Prostate gland (tissue), 2 donors: Measurements from ENCODE around the gene VWF. TPM values are rescaled to one million over a fixed set of nuclear protein-coding genes. Genes with fewer than 3 reads are reported as not detected.

ENCODE experiments used
- DNase-seq: peaks from one replicate; pipeline ENCODE4 v3.0.0-alpha.2; 2019; ENCODE audit warnings: low spot score
- H3K27ac ChIP-seq, 2 donors: fragments of 200-600 bp; sonication (generic); 2 replicates each; pipeline ENCODE4 v1.5.1; 2017 to 2019
- H3K27me3 ChIP-seq: fragments of 200-600 bp; sonication (generic); replicated peaks from 2 replicates; pipeline ENCODE4 v1.5.1; 2019; ENCODE audit not compliant: insufficient read depth
- H3K36me3 ChIP-seq, 2 donors: fragments of 200-600 bp; sonication (generic); 1 replicate in 1 of 2; 2 replicates in 1 of 2; pipeline versions ENCODE4 v1.5.1 to v1.8.1; 2017 to 2019
- H3K4me1 ChIP-seq: fragments of 200-600 bp; sonication (generic); replicated peaks from 2 replicates; pipeline ENCODE4 v1.5.1; 2019
- H3K4me3 ChIP-seq, 2 donors: fragments of 200-600 bp; sonication (generic); 2 replicates each; pipeline ENCODE4 v1.5.1; 2017 to 2019
- H3K9me3 ChIP-seq: fragments of 200-600 bp; sonication (generic); 2 replicates; pipeline ENCODE4 v1.5.1; 2017
- CTCF ChIP-seq, 4 experiments: fragments of 200-600 bp in 2 of 4; fragments of 450-650 bp in 2 of 4; sonication (generic) in 2 of 4; IDR thresholded peaks; 1 replicate in 3 of 4; 2 replicates in 1 of 4; pipeline ENCODE4 v1.5.1; 2016 to 2019; ENCODE audit warnings: antibody characterized with exemption in 4 of 4, mild to moderate bottlenecking in 2 of 4, moderate library complexity in 2 of 4
- POLR2A ChIP-seq: fragments of 450-650 bp; IDR thresholded peaks from one replicate; pipeline ENCODE4 v1.6.1; 2016; ENCODE audit warnings: antibody characterized with exemption, mild to moderate bottlenecking
- POLR2AphosphoS5 ChIP-seq: sonication (generic); formaldehyde crosslinking; IDR thresholded peaks from one replicate; pipeline ENCODE4 v1.6.1; 2017; ENCODE audit warnings: antibody characterized with exemption
- WGBS: methylation state at CpG from one replicate; pipeline ENCODE4 v1.1.5; 2018; 5-methylcytosine and 5-hydroxymethylcytosine counted together
- intact Hi-C: fragments of 100-400 bp; cut with DNase I; formaldehyde crosslinking; loops from one replicate; pipeline ENCODE4 v1.14.2; 2022
- total RNA-seq, 2 donors: library from RNA; depleted of rRNA; stranded (reverse); fragments of >200 nt; gene quantifications; one replicate each; pipeline ENCODE4 v1.1.0, GENCODE V29; 2016

Gene VWF
- total RNA-seq, 2 donors from 2014 or later: 55.0 to 193 TPM

GRCh38 chr12:6123258-6123657 lies 1.2 kb downstream of the VWF start:
- Histone ChIP-seq H3K36me3 (no peaks in the 10 kb centered on the region), H3K27me3 (no peaks in the 10 kb centered on the region), H3K9me3 (no peaks in the 10 kb centered on the region), H3K27ac (peak overlapping the region in 1 of 2 donors; percentile 18), H3K4me3 (peak overlapping the region in 1 of 2 donors; percentile 8), H3K4me1 (no peaks in the 10 kb centered on the region)
- DNase-seq: no peak
- no peak for TF ChIP-seq POLR2A
- no peak for TF ChIP-seq CTCF (IDR thresholded peaks at IDR 0.05)
- TF ChIP-seq POLR2AphosphoS5: no peak
- WGBS: 79% methylated on average over 9 of the region's 9 CpGs
- intact Hi-C loops: no loop called here

- no peaks in the 10 kb centered on the region for H3K27me3 ChIP-seq
- TF ChIP-seq POLR2A (no peak), POLR2AphosphoS5 (no peak), CTCF (IDR thresholded peaks at IDR 0.05) (no peak)
- no peak overlapping the region for H3K27ac ChIP-seq
- H3K4me1 ChIP-seq: no peaks in the 10 kb centered on the region
- no peaks in the 10 kb centered on the region for H3K9me3 ChIP-seq
- 89% methylated on average over 4 of the region's 4 CpGs for WGBS
- intact Hi-C loops: no loop called here
- no peak for DNase-seq
- H3K4me3 ChIP-seq: no peak overlapping the region
- H3K36me3 ChIP-seq: no peaks in the 10 kb centered on the region
These were observed 2.3 kb downstream of the VWF start for GRCh38 chr12:6122201-6122600.

GRCh38 chr12:6120796-6121473 lies 3.5 kb downstream of the VWF start:
- Histone ChIP-seq H3K4me3 (no peak overlapping the region), H3K4me1 (no peaks in the 10 kb centered on the region), H3K36me3 (no peaks in the 10 kb centered on the region), H3K27ac (peak overlapping the region in 1 of 2 donors; percentile 3), H3K27me3 (no peaks in the 10 kb centered on the region), H3K9me3 (no peaks in the 10 kb centered on the region)
- 89% methylated on average over 20 of the region's 20 CpGs for WGBS
- TF ChIP-seq CTCF (IDR thresholded peaks at IDR 0.05): no peak
- TF ChIP-seq POLR2A: no peak
- TF ChIP-seq POLR2AphosphoS5: no peak
- no peak for DNase-seq
- intact Hi-C loops: no loop called here

GRCh38 chr12:6118891-6119568 lies 5.4 kb downstream of the VWF start:
- TF ChIP-seq POLR2AphosphoS5 (no peak), CTCF (IDR thresholded peaks at IDR 0.05) (no peak), POLR2A (no peak)
- H3K9me3 ChIP-seq: no peaks in the 10 kb centered on the region
- H3K27me3 ChIP-seq: no peaks in the 10 kb centered on the region
- no peaks in the 10 kb centered on the region for H3K36me3 ChIP-seq
- H3K4me1 ChIP-seq: no peaks in the 10 kb centered on the region
- H3K27ac ChIP-seq: no peak overlapping the region
- no peak for DNase-seq
- H3K4me3 ChIP-seq: no peak overlapping the region
- WGBS: 80% methylated on average over 9 of the region's 9 CpGs
- intact Hi-C loops: no loop called here
